ENCODE results near the gene GNA12.

Gene GNA12, protein sequence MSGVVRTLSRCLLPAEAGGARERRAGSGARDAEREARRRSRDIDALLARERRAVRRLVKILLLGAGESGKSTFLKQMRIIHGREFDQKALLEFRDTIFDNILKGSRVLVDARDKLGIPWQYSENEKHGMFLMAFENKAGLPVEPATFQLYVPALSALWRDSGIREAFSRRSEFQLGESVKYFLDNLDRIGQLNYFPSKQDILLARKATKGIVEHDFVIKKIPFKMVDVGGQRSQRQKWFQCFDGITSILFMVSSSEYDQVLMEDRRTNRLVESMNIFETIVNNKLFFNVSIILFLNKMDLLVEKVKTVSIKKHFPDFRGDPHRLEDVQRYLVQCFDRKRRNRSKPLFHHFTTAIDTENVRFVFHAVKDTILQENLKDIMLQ

DNA sequence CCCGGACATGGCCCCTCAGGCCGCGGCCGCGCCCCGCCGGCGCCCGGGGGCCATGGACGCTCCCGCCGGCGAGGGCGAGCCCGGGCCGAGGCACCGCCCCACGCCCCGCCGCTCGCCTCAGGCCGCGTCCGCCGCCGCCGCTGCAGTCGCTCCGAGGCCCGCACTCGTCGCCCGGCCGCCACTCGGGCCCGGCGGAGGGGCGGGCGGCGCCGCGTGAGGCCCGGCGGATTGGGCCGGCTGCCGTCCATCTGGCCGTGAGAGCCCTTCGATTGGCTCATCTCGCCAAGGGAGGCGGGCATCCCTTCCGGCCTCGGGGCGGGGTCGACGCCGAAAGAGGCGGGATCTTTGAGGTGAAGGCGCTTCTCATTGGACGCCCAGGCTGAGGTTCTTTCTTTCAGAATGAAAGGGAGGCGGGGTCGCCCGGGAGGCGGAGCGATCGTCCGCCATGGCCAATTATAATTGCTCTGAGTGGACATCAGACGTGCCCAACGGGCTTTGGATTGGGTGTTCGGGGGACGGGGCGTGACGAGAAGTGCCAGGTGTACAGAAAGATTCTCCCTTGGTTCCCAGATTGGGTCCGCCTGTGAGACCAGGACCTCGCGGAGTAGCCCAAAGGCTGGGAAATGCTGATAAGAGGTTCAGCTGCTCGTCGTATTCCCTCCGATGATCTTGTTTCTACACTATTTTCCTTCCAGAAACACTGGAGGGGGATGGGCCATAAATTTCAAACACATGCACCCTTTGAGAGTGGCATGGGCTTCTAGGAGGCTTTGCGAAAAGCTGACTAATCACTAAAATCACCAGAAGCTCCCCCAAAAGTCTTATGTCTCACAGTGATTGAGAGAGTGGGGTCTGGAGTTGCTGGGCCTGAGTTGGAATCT is at the start of gene GNA12:
GNA12 (minus strand) TSS at position 156 of the 881 bp plus-strand sequence; CDS start at position 9, 147 bp downstream.
- DNase-seq = peak; percentile 98

DNA sequence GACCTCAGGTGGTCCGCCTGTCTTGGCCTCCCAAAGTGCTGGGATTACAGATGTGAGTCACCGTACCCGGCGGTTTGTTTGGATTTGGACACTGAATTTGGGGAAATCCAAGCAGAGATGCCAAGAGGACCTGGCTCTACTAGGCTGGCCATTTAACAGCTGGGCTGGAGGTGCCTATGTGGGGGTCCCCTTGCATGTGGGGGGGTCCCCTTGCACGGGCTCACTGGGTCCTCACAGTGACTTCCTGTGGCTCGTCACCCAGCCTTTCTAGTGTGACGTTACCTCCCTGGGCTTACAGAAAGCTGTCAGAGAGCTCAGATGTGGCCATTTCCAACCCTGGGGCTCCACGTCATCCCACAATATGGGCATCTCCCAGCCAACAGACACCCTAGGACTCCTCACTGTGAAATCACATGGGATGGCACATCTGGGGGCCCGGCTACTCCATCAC is 49.3 kb upstream of the GNA12 start:
- peak; percentile 65 for DNase-seq

DNA sequence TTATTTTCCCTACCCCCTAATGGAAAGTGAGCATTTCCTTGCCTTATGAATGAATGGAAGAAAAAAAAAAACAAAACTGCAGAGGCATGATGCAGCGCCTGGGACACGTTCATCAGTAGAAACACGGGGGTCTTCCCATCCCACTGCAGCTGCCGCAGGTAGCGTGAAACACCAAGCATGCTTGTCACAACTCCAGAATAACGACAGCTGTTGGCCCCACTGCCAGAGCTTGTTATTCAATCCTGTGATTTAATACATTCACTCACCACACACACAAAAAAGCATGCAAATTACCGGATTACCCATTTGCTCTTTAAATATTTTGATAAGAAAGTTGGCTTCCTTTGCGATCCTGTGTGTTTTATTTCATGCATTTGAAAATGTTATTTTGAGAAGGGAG is 48.4 kb upstream of the GNA12 start:
- DNase-seq = no peak

DNA sequence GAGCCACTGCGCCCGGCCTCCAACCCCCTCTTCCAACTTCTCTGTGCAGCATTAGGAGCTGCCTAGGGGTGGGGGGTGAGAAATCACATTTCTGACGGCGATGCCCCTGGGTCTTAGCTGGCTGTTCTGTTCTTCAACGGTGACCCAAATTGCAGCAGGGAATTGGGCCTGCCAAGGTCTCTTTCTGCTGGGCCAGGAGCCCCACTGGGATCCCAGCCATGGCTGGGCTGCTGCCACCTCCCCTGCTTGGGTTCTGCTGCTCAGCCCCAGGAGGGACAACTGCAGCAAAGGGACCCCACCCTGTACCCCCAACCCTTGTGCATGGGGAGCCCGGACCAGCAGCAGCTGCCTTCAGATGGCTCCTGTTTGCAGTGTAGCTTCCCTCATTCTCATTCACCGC is 43.7 kb upstream of the GNA12 start:
- no peak for DNase-seq

DNA sequence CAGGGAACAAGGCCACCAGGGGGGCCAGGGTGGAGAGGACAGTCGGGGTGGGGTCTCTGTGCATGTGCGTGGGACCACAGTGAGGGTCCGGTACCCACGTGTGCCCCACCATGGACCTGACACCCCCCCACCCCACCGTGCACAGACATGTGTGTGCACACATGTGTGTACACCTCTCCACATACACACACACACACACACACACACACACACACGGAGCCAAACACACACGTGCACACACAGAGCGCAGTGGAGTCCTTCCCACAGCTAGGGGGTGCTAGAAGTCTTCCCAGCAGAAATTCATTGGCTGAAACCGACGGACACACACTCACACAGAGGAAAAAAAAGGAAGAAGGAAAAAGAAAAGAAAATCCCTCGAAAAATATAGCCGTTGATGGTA is 42.8 kb upstream of the GNA12 start:
- DNase-seq = no peak

DNA sequence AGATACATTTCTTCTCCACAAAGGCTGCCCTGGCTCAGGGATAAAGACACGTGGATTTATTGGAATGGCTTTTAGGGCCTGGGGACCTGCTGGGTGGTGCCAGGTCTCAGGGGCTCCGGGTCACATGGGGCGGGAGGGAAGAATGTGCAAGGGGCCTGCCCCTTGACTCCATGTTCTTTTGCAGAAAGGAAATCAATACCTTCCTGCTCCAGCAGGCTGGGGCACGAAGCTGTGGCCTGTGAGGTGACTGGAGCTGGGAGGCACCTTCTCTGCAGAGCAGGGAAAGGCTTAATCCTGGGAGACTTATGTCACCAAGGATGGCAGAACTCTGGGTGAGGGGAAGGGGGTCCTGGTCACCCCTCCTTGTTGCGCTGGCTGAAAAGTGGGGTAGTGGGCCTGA is 42.3 kb upstream of the GNA12 start:
- no peak for DNase-seq

DNA sequence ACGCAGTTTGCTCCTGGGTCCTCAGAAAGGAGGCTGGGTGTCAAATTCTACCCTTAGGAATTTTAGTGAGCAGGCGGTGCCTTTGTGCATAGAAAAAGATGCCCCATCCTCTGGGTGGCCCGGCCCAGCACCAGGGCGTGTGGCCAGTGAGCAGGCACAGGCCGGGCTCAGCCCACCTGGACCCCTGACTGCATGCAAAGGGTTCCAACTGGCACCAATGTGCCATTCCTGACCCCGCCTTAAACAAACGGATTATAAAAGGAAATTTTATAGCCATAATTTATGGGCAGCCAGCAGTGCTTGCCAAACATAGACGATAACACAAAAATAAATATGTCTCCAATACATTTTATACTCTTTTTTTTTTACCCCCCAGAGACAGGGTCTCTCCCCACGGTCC is 40.1 kb upstream of the GNA12 start:
- DNase-seq = no peak

DNA sequence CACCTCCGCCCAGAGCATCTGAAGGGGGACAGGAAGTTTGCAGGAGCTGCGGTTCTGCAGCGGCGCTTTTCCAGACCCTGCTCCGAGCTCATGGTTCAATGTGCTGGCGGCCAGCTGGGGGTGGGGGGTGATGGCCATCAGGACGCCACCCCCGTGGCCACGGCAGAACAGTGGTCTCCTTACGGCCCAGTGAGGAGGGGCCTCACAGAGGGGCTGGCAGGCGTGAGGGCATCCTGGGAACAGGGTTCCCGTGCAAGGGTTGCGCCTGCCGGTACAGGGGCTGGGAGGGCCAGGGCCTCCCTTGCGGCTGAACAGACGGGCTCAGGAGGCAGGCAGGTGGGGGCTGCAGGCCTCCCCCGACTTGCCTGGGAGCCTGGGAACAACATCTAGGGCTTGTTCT is 39.0 kb upstream of the GNA12 start:
- no peak for DNase-seq

DNA sequence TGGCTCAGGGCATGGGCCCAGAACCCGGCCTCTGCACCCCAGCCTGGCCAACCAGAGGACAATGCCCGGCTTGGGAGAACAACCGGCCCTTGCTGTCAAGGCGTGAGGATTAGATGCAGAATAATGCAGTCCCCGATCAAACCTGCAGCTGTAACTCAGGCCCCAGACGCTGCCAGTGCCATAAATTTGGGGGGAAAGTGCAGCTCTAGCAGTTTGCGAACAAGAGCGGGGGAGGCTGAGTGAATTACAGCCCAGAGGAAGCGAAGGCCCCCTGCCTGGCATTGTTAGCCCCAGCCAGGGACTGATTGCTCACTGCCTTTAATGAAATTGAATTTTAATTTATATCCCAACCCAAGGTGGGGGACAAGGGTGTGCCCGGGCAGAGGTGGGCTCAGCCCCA is 38.0 kb upstream of the GNA12 start:
- no peak for DNase-seq

DNA sequence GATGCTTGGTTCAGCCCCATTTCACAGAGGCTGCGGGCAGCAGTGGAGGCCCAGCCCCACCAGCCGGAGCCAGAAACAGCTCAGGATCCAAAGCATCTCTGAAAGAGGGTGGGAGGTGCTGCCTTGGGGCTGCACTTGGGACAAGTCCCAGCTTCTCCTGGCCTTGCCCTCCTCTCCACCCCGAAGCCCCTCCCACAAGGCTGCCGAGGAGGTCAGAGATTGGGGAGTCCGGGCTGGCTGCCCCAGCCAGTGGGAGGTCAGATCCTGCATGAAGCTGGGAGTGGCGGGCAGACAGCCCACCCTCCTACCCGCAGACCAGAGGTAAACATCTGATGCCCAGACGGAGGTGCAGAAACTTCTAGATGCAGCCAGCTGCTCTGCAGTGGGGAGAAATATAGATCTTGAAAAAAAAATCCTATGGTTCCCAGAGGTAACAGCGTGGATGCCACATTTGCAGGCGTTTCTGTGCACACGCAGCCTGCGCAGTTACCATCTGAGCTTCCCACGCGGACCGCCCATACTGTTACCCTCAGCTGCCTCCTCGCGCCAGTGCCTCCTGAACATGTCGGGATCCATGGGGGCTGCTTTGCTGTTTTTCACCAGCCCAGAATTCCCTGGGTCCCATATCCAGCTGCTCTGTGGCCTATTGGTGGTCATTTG is 36.9 kb upstream of the GNA12 start:
- DNase-seq = no peak

DNA sequence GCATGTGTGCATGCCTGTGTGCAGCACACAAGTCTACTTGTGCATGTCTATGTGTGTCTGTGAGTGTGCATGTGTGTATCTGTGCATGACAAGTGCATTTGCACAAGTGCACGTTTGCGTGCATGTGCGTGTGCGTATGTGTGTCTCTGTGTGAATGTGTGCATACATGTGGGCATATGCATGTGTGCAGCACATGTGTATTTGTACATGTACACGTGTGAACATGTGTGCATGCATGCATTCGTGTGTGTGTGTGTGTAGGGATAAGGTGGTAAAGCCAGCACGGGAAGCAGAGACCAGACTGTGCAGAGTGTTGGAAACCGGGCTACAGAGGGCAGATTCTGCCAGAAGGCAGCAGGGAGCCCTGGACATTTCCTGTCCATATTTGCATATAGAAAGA is 35.9 kb upstream of the GNA12 start:
- no peak for DNase-seq

DNA sequence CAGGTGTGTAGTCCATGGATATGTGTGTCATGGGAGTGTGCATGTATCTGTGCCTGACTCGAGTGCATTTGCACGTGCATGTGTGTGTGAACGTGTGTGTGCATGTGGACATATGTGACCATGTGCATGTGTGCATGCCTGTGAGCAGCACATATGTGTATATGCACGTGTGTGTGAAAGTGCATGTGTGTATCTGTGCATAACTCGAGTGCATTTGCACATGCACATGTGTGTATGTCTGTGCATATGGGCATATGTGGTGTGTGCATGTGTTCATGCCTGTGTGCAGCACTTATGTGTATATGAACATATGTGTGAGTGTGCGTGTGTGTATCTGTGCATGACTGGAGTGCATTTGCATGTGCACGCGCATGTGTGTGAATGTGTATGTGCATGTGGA is 35.2 kb upstream of the GNA12 start:
- no peak for DNase-seq

DNA sequence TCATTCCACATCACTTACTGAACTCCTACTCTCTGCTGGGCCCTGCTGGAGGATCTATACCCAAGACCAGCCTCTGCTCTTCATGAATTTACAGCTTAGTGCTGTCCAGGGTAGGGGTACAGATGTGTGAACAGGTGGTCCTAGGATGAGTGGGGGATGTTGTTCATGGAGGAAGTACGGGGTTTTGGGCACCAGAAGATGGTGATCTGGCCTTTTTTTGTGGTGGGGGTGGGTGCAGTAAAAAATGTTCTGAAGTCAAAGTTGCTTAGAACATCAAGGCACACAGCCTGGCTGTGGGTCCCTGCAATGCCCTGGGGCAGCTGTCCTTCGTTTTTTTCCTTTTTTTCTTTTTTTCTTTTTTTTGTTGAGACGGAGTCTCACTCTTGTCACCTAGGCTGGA is 34.2 kb upstream of the GNA12 start:
- DNase-seq = no peak

DNA sequence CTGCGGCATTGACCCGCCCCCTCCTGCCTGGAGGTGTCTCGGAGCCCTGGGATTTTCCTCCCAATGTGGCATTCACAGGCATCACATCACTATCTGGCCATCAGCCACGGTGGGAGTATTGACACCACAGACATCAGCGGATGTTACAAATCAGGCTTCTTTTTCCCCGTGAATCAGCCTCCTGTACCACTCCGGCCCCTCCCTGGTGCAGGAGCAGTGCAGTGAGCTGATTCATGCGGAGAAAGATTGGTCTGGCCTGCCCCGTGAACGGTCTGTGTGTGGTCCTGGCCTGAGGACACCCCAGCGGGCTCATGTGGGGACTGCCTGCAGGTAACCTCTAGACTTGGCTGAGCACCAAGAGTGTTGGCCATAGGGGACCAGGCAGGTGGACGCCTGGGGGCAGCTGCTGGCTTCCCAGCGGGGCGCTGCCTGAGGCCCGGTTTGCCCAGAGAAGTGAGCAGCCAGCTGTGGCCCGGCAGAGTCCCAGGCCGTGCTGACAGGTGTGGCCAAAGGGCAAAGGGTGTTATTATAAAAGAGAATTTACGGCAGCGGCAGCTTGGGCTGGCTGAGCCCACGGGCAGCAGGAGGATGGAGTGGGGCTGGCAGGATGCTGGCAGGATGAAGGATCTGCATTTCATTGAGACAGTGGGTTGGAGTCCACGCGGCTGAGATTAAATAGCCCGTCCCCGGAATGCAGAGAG is 32.1 kb upstream of the GNA12 start:
- DNase-seq = no peak

DNA sequence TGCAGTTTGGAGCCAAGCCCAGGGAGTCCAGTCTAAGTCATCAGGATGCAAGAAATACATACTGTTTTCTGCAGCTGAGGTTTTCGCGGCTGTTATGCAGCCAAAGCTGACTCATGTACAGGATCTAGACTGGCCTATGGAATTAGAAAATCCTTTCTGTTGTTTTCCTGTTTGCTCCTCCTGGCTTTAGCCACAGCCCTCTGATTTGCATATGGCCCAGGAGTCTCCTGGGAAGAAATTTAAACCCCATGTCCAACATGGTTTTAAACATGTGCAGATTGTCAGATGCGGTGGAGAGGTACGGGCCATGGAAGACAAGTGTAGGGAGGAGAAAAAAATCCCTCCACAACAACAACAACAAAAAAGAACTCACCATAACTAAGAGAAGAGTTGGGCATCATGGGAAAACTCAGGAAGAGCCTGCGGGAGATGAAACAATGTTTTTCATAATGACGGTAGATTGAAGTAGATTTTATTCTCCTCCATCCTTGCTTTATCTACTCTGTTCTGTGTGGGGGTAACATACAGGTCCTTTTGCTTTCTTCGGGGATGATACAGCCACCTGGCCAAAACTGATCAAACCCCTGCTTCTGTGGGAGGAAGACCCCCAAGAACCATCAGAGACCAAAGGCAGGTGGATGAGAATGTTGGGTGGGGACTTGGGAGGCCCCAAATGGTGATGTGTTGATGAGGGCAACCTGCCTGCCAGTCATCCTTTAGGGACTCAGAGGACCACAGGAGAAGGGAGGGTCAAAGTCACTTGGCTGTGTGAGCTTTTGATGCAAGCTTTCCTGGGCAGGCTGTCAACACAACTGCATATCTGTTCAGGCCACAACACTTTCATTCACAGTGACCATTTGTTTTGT is 29.8 kb upstream of the GNA12 start:
- DNase-seq = no peak

DNA sequence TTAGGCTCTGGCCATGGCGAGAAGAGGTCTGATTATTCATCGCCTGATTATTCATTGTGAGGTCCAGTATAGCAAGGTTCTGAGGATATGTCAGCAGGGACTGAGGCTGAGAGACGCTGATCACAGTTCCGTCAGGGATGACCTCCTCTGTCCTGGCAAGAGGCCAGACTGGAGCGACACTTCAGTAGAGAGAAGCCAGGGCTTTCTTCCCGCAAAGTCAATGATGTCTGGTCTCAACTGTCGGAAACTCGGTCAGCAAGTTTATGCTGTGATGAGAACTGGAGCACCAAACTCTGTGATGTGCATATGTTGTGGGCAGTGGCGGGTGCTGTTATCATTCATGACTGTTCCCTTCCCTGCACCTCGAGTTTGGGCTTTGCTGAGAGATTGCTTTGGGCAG is 29.0 kb upstream of the GNA12 start:
- no peak for DNase-seq

DNA sequence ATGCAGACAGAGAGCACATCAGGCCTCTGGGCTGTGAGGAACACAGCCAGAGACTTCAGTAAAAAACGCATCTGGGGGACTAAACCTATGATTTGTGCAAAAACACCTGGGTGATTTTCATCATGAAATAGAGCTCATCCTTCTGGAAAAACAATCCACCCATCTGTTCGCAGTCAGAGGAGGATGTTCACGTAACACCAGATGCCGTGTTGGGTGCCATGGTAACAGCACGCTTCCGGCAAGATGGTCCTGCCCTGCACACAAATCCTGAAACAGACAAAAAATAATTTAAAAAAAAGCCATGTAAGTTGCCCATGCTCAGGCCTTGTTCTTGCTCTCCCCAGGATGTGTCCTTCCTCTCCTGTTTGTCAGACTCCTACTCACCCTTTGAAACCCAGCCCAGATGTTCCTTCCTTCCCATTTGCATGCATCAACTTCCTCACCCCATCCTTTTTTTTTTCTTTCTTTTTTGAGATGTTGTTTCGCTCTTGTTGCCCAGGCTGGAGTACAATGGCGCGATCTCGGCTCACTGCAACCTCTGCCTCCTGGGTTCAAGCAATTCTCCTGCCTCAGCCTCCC is 28.3 kb upstream of the GNA12 start:
- DNase-seq = no peak

DNA sequence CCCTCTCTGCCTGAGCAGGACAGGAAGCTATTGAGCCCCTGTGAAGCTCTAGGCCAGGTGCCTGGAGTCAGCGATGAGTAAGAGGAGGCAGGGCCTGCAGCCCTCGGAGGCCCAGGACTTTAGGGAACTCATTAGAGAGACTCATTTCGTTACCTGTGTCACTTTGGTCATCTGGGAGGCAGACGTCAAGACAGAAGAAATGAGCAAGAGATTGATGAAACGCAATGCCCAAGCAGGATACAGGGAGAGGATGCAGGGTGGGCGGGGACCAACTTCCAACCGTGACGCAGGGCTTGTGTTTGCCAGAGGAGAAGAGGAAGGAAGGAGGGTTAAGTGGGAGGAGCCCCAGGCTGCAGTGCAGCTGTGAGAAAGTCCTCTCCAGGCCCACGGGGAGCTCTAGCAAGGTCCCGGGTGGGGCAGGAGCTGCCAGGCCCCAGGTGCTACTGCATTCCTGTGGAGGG is 26.4 kb upstream of the GNA12 start:
- DNase-seq = peak; percentile 70

DNA sequence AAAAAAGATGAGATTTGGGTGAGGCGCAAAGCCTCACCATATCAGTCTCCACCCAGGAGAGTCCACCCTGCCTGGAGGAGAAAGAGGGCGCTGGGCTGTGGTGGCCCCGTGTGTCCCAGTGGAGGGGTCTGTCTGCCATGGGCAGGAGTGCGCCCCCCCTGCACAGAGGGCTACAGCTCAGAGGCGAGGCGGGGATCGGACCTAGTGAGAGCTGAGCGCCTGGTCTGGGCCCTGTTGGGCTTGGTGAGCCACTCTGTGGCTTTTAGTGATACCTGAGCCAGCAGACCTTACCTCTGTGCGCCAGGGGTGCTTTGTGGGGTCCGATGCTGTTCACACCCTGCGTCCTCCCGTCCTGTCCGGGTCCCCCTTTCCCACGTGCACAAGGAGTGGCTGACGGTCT is 25.9 kb upstream of the GNA12 start:
- no peak for DNase-seq

DNA sequence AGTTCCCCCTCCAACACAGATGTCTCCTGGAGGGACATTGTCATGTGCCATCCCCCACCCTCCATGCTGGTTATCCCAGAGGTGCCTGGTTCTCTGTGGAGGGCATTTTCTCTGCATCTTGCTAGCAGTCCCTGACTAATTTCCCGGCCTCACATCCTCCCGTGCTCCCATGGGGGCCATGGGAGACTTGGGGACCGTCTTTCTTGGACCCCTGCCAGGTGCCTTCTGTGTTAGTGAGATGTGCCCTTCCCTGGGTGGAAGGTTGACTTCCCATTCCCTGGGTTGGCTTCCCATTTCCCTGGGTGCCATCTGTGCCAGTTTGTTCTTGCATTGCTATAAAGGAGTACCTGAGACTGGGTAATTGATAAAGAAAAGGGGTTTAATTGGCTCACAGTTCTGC is 22.5 kb upstream of the GNA12 start:
- no peak for DNase-seq

DNA sequence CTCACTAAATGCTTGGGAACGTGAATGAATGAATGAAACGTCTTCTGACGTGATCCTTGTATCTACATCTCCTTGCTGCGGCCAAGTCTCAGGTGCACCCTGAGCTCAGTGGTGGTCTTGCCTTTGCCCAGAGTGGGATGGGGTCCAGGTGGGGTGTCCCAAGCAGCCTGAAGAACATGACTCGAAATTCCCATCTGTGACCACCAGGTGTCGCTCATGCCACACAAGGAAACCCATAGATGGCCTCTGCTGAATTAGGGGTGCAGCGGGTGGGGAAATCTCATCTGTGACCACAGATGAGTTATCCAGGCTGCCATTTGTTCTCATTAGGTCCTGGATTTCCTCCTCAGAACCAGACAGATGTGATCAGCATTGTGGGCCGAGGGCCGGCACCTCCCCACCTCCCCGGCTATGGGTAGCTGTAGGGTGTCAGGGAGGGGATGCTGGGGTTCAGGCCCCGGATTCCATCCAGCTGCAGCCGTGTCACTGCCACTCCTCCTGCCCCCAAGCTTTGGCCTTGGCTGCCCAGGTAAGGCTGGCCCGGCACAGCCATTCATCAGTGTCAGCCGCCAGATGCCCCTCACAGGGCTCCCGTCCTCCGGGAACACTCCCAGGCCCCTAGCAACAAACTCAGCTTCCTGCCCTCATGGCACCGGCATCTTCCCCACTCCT is 21.0 kb upstream of the GNA12 start:
- peak; percentile 89 for DNase-seq

Data from activated CD8-positive, alpha-beta memory T cell treated with anti-CD3 and anti-CD28 coated beads, Interleukin-2, amount 50 U/mL, for 48 hours (primary cell).